Loucy (cell line): ENCODE data around the gene SPAG9.

Source experiments
- CTCF ChIP-seq: fragments of 200-600 bp; sonication (generic); conservative IDR thresholded peaks from 2 replicates; pipeline ENCODE4 v1.5.1; 2014; ENCODE audit warnings: mild to moderate bottlenecking, antibody characterized with exemption, low read length
- EZH2phosphoT487 ChIP-seq: fragments of 200-600 bp; IDR thresholded peaks from 2 replicates; pipeline ENCODE4 v1.6.1; 2018; ENCODE audit warnings: antibody characterized with exemption, mild to moderate bottlenecking, moderate library complexity, borderline replicate concordance

- no peak for TF ChIP-seq CTCF
- no peak for TF ChIP-seq EZH2phosphoT487
These were observed 202.4 kb downstream of the SPAG9 start for GRCh38 chr17:50918071-50918932.
